Stimulated activated CD8-positive, alpha-beta memory T cell treated with anti-CD3 and anti-CD28 coated beads, Interleukin-15, amount 100 ng/mL, for 4 hours (primary cell): ENCODE results near the gene CITED4.

Experiments
- DNase-seq, 2 donors: peaks; one replicate each; pipeline ENCODE4 v3.0.0-alpha.2; 2020; ENCODE audit warnings: low read depth in 2 of 2

The CITED4 gene

GRCh38 chr1:40834968-40835545, 27.1 kb downstream of the CITED4 start:
- DNase-seq = no peak

DNA sequence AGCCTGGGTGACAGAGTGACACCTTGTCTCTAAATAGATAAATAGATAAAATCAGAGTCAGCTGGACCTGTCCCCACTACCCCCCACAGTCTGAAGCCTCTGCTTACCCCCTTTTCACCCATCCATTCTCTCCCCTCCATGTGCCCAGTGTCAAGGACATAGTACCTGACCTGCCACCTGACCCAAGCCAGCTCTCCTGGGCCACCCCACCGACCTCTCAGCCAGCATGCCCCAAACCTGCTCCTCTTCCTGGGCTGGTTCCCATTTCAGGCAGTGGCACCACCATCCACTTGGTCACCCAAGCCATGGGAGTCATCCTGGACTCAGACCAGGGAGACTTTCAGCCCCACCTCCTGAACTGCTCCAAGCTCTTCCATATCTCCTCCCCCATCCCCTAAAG, 28.2 kb downstream of the CITED4 start:
- no peak for DNase-seq

DNA sequence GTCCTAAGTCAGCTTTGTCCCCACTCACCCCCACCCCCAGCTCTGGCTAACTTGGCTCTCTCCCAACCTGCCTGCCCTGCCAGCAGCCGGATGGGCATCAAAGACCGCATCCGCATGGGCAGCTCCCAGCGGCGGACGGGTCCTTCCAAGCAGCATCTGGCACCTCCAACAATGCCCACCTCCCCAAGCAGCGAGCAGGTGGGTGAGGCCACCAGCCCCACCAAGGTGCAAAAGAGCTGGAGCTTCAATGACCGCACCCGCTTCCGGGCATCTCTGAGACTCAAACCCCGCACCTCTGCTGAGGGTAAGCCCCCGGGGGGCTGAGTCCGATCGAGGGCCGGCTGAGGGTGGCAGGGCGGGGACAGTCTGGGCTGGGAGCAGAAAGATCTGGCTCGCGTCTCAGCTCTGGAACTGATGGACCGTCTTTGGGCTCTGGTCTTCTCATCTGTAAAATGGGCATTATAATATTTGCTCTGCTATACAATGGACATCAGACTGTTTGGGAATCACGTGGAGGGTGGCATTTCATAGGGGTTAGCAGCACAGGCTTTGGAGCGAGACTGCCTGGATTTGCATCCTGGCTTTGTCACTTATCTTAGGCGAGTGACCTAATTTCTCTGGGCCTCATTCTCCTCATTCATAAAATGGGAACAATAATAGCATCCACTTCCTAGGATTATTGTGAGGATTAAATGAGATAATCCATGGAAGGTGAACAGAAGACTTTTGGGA, 31.0 kb downstream of the CITED4 start:
- no peak for DNase-seq

- no peak for DNase-seq
These were observed 31.7 kb downstream of the CITED4 start for GRCh38 chr1:40830419-40830943.

DNA sequence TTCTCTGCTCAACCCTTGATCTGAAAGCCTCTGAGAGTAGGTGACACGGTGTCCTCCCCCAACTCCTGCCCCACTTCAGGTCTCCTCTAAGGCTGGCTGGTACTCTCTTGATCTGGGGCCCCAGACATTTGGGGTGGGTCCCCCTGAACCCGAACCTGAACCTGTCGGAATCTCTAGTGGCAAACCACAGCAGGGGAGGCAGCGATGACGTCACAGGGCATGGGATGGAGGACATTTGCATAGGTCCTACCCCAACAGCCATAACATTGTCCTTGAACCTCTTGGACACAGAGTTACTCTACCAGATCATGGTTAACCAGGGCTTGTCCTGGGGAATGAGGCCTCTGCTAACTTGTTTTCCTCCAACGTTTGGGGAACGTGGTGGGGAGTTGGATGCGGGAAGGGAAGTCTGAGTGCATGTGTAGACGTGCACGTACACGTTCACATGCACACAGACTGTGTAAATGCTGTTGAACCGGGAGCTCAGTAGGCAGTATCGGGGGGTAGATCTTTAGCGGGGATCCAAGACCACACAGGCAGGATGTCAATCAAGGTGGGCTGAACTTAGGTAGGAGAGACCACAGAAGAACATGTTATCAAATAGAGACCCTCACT, 32.4 kb downstream of the CITED4 start:
- DNase-seq = no peak

DNA sequence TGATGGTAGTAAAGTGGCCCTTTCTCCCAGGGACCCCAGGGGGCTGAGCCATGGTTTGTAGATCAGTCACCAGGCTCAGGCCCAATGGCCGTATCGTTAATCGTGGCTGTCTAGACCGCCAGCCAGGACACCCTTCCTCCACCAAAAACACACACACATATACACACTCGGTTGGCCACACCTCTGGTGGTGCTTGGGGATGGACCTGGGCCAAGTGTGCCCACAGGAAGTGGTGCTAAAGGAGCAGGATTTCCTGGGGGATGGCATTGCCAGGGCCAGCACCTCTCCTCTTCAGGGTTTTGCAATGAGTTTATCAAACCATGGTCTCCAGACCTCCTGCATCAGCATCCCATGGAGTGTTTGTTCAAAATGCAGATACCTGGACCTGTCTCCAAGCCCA, 36.2 kb downstream of the CITED4 start:
- no peak for DNase-seq

- DNase-seq = no peak
These were observed 36.8 kb downstream of the CITED4 start for GRCh38 chr1:40825435-40825788.

GRCh38 chr1:40824591-40825434, 37.4 kb downstream of the CITED4 start:
- no peak for DNase-seq

DNA sequence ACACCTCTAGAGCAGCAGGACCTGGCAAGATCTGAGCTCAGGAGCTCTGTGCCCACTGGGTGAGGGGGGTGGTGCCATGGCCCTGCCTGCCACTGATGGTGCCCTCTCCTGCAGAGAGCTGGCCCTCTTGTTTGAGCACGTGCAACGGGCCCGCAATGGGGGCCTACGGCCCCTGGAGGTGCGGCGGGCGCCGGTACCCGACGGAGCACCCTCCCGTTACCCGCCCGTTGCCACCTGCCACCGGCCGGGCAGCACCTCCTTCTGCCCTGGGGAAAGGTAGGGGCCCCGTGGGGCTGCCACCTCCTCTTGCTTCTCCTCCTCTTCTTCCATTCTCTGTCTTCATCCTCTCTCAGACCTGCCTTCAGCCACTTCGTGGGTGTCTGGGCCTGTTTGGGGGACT, 38.2 kb downstream of the CITED4 start:
- DNase-seq = no peak

GRCh38 chr1:40823345-40823744, 38.8 kb downstream of the CITED4 start:
- DNase-seq = no peak

- no peak for DNase-seq
These were observed 39.3 kb downstream of the CITED4 start for GRCh38 chr1:40822890-40823289.

- no peak for DNase-seq
These were observed 41.1 kb downstream of the CITED4 start for GRCh38 chr1:40820911-40821693.

- no peak for DNase-seq
These were observed 41.8 kb downstream of the CITED4 start for GRCh38 chr1:40820251-40820797.

GRCh38 chr1:40819101-40819500, 43.1 kb downstream of the CITED4 start:
- no peak for DNase-seq

- peak; percentile 63 to 72 for DNase-seq
These were observed 43.8 kb downstream of the CITED4 start for GRCh38 chr1:40818264-40818961.

GRCh38 chr1:40817791-40818263, 44.3 kb downstream of the CITED4 start:
- DNase-seq = no peak

GRCh38 chr1:40815420-40815819, 46.7 kb downstream of the CITED4 start:
- no peak for DNase-seq
